ENCODE measurements around the gene DMKN.

DMKN gene

DNA sequence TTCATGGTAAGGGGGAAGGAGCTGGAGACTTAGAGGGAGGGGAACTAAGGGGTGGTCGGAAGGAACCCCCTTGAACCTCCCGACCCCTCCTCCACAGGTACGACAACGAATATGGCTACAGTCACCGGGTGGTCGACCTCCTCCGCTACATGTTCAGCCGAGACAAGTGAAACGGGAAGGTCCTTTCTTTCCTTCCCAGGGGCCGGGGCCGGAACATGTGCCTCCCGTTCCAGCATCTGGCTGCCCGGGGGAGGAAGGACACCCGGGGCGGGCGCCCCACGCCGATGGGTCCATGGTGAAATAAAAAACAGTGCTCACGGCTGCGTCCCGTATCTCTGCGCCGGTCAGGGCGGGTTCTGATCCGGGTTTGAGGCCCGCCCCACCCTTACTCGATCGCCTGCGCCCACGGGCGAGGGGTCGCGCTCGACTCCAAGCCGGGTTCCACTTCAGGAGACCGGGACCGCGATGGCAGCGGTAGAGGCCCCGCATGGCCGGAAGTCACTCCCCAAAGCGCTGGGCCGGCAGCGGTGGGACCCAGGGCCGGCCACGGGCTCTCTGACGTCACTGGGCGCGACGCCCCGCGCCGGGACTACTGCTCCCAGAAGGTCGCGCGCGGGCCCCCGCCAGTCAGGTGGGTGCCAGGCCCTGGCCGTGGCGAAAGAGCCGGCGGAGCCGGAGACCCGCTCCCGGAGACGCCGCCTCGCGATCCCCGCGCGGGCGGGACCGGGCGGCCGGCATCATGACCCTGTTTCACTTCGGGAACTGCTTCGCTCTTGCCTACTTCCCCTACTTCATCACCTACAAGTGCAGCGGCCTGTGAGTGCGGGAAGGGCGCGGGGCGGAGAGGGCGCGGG, 31.8 kb upstream of the DMKN start, which contains the start of gene TMEM147:
TMEM147 (plus strand) TSS at position 626 of the 854 bp plus-strand sequence; CDS start at position 740, 114 bp downstream.
- Histone ChIP-seq H3K27ac (ENCODE audit: low read length) (peak within 1 kb of the TSS; percentile 82), H3K9ac (ENCODE audit: low read depth, low read length) (peak within 1 kb of the TSS; percentile 97), H3K27me3 (ENCODE audit: insufficient read depth, low read length) (no peaks in the 10 kb centered on the region), H3K4me1 (ENCODE audit: insufficient read depth, low read length) (peaks cover 7% of the 10 kb centered on the region; the same call in 1 of the 2 replicates), H3K4me3 (ENCODE audit: low read length) (peak within 1 kb of the TSS; percentile 99), H3K36me3 (ENCODE audit: insufficient read depth, low read depth, low read length) (peaks cover 45% of the 10 kb centered on the region), H3K9me3 (ENCODE audit: insufficient read depth, low read depth, low read length) (no peaks in the 10 kb centered on the region)

- Histone ChIP-seq H3K27me3 (ENCODE audit: insufficient read depth, low read length) (no peaks in the 10 kb centered on the region), H3K9ac (ENCODE audit: low read depth, low read length) (peak overlapping the region; percentile 97), H3K4me3 (ENCODE audit: low read length) (peak overlapping the region; percentile 99), H3K9me3 (ENCODE audit: insufficient read depth, low read depth, low read length) (no peaks in the 10 kb centered on the region), H3K27ac (ENCODE audit: low read length) (no peak overlapping the region), H3K4me1 (ENCODE audit: insufficient read depth, low read length) (peaks cover 9% of the 10 kb centered on the region; the same call in 1 of the 2 replicates), H3K36me3 (ENCODE audit: insufficient read depth, low read depth, low read length) (peaks cover 44% of the 10 kb centered on the region)
Observed at GRCh38 chr19:35544110-35544802, 30.8 kb upstream of the DMKN start.

DNA sequence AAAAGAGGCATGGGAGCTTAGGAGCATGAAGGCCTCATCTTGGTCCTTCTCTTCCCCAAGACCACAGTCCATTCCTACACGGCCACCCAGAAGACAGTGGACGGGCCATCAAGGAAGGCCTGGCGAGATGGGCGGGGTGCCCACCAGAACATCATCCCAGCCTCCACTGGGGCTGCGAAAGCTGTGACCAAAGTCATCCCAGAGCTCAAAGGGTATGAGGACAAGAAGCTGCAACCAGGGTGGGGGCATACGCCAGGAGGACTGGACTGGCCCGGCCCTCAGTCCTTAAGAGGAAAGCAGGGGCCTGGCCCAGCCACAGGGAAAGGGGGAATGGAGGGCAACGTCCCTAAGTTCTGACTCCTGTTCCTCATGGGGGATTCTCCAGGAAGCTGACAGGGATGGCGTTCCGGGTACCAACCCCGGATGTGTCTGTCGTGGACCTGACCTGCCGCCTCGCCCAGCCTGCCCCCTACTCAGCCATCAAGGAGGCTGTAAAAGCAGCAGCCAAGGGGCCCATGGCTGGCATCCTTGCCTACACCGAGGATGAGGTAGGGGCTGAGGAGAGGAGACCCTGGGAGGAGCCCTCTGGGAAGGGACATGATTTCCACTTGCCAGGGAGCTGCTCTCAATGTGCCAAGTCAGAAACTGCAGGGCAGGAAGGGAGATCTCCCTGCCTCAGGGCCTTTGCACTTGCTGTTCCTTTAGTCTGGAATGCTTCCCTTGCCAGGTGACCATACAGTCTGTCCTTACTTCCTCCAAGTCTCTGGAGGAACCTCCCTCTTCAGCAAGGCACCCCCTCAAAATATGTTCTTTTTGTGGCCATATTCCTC, 30.0 kb upstream of the DMKN start:
- Histone ChIP-seq H3K36me3 (ENCODE audit: insufficient read depth, low read depth, low read length) (peaks cover 44% of the 10 kb centered on the region), H3K27me3 (ENCODE audit: insufficient read depth, low read length) (no peaks in the 10 kb centered on the region), H3K4me3 (ENCODE audit: low read length) (no peak overlapping the region)

GRCh38 chr19:35542209-35542608, 28.8 kb upstream of the DMKN start:
- Histone ChIP-seq H3K9me3 (ENCODE audit: insufficient read depth, low read depth, low read length) (no peaks in the 10 kb centered on the region), H3K27ac (ENCODE audit: low read length) (no peak overlapping the region), H3K27me3 (ENCODE audit: insufficient read depth, low read length) (no peaks in the 10 kb centered on the region), H3K36me3 (ENCODE audit: insufficient read depth, low read depth, low read length) (peaks cover 35% of the 10 kb centered on the region), H3K9ac (ENCODE audit: low read depth, low read length) (no peak overlapping the region), H3K4me3 (ENCODE audit: low read length) (no peak overlapping the region), H3K4me1 (ENCODE audit: insufficient read depth, low read length) (peaks cover 10% of the 10 kb centered on the region)

More for the DNA sequence above, 30.0 kb upstream of the DMKN start:
- Histone ChIP-seq H3K27ac (ENCODE audit: low read length) (no peak overlapping the region), H3K9me3 (ENCODE audit: insufficient read depth, low read depth, low read length) (no peaks in the 10 kb centered on the region), H3K9ac (ENCODE audit: low read depth, low read length) (no peak overlapping the region), H3K4me1 (ENCODE audit: insufficient read depth, low read length) (peaks cover 10% of the 10 kb centered on the region; the same call in 1 of the 2 replicates)

- H3K4me1 ChIP-seq (ENCODE audit: insufficient read depth, low read length): peaks cover 11% of the 10 kb centered on the region; the same call in 1 of the 2 replicates
- H3K9me3 ChIP-seq (ENCODE audit: insufficient read depth, low read depth, low read length): no peaks in the 10 kb centered on the region
- H3K27me3 ChIP-seq (ENCODE audit: insufficient read depth, low read length): no peaks in the 10 kb centered on the region
- H3K36me3 ChIP-seq (ENCODE audit: insufficient read depth, low read depth, low read length): peaks cover 29% of the 10 kb centered on the region
- H3K9ac ChIP-seq (ENCODE audit: low read depth, low read length): no peak overlapping the region
- H3K4me3 ChIP-seq (ENCODE audit: low read length): no peak overlapping the region
- H3K27ac ChIP-seq (ENCODE audit: low read length): no peak overlapping the region
Observed at GRCh38 chr19:35540356-35540927, 27.0 kb upstream of the DMKN start.

GRCh38 chr19:35539850-35540249, 26.4 kb upstream of the DMKN start:
- Histone ChIP-seq H3K27me3 (ENCODE audit: insufficient read depth, low read length) (no peaks in the 10 kb centered on the region), H3K4me1 (ENCODE audit: insufficient read depth, low read length) (peaks cover 11% of the 10 kb centered on the region; the same call in 1 of the 2 replicates), H3K9ac (ENCODE audit: low read depth, low read length) (no peak overlapping the region)

DNA sequence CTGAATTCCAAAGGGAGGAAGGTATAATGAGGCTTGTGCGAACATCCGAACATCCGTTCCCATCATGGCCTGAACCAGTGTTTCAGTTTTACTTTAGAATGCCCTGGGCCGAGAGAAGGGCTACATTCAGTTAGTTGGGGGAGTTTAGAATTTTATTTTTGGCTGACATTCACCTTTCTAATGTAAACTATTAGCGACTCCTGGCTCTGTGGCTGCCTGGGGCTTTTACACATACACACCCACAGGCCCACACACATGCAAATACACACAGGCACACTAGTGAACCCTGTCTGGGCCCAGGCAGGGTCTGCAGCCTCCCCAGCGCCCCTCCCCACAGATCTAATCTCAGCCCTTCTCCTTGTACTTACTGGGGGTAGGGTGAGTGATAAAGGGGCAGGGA, 25.9 kb upstream of the DMKN start:
- H3K36me3 ChIP-seq (ENCODE audit: insufficient read depth, low read depth, low read length): peaks cover 29% of the 10 kb centered on the region
- no peaks in the 10 kb centered on the region for H3K9me3 ChIP-seq (ENCODE audit: insufficient read depth, low read depth, low read length)
- H3K4me3 ChIP-seq (ENCODE audit: low read length): no peak overlapping the region
- H3K27me3 ChIP-seq (ENCODE audit: insufficient read depth, low read length): no peaks in the 10 kb centered on the region; the same call in 1 of the 2 replicates
- H3K9ac ChIP-seq (ENCODE audit: low read depth, low read length): no peak overlapping the region
- H3K4me1 ChIP-seq (ENCODE audit: insufficient read depth, low read length): peaks cover 9% of the 10 kb centered on the region; the same call in 1 of the 2 replicates
- H3K27ac ChIP-seq (ENCODE audit: low read length): no peak overlapping the region

More at GRCh38 chr19:35539850-35540249, 26.4 kb upstream of the DMKN start:
- Histone ChIP-seq H3K4me3 (ENCODE audit: low read length) (no peak overlapping the region), H3K36me3 (ENCODE audit: insufficient read depth, low read depth, low read length) (peaks cover 29% of the 10 kb centered on the region), H3K27ac (ENCODE audit: low read length) (no peak overlapping the region), H3K9me3 (ENCODE audit: insufficient read depth, low read depth, low read length) (no peaks in the 10 kb centered on the region)

DNA sequence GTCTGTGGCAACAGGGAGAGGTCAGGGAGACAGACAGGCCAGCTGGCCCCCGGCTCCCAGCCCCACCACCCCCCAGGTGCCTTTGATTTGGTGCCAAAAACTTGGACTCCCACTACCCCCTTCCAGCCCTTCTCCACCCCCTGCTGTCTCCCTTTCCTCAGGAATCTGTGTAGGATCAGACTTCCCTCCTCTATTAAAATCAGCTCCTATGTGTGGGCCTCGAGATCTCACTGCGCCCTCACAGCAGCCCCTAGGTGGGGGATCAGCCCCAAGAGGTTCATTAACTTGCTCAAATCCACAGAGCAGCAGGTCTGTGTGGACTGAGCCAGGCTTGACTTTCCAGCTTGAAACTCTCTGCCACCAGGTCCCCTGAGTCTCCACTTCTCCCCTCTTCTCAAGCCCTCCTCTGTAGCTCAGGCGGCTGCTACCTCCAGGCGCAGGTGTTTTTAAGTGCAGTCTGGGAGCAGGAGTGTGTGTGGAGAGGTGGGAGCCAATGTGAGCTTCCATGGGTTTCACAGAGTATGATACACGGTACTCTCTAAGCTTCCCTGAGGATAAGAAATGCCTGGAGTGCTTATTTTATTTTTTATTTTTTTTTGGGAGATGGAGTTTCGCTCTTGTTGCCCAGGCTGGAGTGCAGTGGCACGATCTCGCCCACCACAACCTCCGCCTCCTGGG, 21.5 kb upstream of the DMKN start:
- Histone ChIP-seq H3K4me1 (ENCODE audit: insufficient read depth, low read length) (peaks cover 8% of the 10 kb centered on the region; the same call in 1 of the 2 replicates), H3K27ac (ENCODE audit: low read length) (no peak overlapping the region), H3K27me3 (ENCODE audit: insufficient read depth, low read length) (peaks cover 10% of the 10 kb centered on the region; the same call in 1 of the 2 replicates), H3K4me3 (ENCODE audit: low read length) (no peak overlapping the region), H3K9me3 (ENCODE audit: insufficient read depth, low read depth, low read length) (no peaks in the 10 kb centered on the region), H3K9ac (ENCODE audit: low read depth, low read length) (no peak overlapping the region), H3K36me3 (ENCODE audit: insufficient read depth, low read depth, low read length) (peaks cover under 1% of the 10 kb centered on the region; the same call in 1 of the 2 replicates)

DNA sequence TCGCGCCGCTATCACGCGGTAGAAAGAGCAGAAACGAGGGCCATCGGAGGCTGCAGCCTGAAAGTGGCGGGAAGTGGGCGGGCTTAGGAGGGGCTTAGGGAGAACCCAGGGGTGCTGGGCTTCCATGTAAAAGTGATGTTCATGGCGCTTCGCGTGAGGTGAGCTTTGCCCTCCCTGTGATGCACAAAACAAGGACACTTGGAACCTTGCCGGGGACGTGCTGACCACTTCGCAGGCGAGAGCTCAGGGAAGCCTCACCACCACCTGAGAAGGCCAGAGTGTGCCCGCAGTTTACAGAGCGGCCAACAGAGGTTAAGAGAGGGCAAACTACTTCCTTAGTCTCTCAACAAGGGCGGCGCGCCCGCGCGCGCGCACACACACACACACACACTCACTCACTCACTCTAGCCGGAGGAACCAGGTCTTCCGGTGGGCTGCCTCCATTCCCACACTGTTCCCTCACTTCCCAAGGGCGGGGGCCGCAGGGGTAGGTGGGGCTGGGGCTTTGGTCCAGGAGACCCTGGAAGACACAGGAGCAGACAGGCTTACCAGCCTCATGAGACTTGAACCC, 20.5 kb upstream of the DMKN start:
- Histone ChIP-seq H3K4me3 (ENCODE audit: low read length) (no peak overlapping the region), H3K27ac (ENCODE audit: low read length) (no peak overlapping the region), H3K4me1 (ENCODE audit: insufficient read depth, low read length) (peaks cover 4% of the 10 kb centered on the region; the same call in 1 of the 2 replicates), H3K36me3 (ENCODE audit: insufficient read depth, low read depth, low read length) (no peaks in the 10 kb centered on the region), H3K27me3 (ENCODE audit: insufficient read depth, low read length) (peaks cover 10% of the 10 kb centered on the region; the same call in 1 of the 2 replicates), H3K9me3 (ENCODE audit: insufficient read depth, low read depth, low read length) (no peaks in the 10 kb centered on the region), H3K9ac (ENCODE audit: low read depth, low read length) (no peak overlapping the region)

GRCh38 chr19:35533201-35533821, 19.9 kb upstream of the DMKN start, which contains the start of gene GAPDHS:
Gene GAPDHS, plus strand, starts transcription at chr19:35533456. Its CDS starts 72 bp downstream, at chr19:35533528.
- H3K27ac ChIP-seq (ENCODE audit: low read length): no peak within 1 kb of the TSS
- peaks cover 4% of the 10 kb centered on the region; the same call in 1 of the 2 replicates for H3K4me1 ChIP-seq (ENCODE audit: insufficient read depth, low read length)
- no peaks in the 10 kb centered on the region for H3K9me3 ChIP-seq (ENCODE audit: insufficient read depth, low read depth, low read length)
- no peak within 1 kb of the TSS for H3K9ac ChIP-seq (ENCODE audit: low read depth, low read length)
- peaks cover 10% of the 10 kb centered on the region; the same call in 1 of the 2 replicates for H3K27me3 ChIP-seq (ENCODE audit: insufficient read depth, low read length)
- H3K36me3 ChIP-seq (ENCODE audit: insufficient read depth, low read depth, low read length): no peaks in the 10 kb centered on the region
- H3K4me3 ChIP-seq (ENCODE audit: low read length): no peak within 1 kb of the TSS
